ENCODE data around the gene BEST1. TPM values are rescaled to one million over a fixed set of nuclear protein-coding genes. Genes with fewer than 3 reads are reported as not detected.

BEST1 gene
- total RNA-seq, 6 experiments from 2014 or later, result 0.92 to 2.0 (median 1.9) TPM

DNA sequence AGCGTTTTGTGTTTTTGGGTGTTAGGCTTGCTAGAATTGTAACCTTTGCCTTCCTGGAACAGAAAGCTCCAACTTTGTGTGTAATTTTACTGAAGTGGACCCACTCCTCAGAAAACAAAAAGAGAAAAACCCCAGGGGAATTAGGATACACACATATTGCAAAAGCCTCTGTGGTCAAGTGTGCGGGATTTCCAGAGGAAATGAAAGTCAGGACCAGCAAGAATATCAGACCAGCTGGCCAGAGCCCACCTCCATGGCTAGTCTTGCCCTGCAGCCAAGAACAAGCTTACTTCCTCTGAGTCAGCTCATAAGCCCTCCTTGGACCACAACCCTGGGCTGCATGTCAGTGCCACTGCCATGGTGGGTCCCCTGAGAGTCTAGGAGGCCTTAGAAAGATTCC lies 54.3 kb downstream of the BEST1 start:
- peaks cover 3% of the 10 kb centered on the region for H3K36me3 Mint-ChIP-seq (ENCODE audit: low read depth)
- peaks cover 3% of the 10 kb centered on the region for H3K9me3 Mint-ChIP-seq
- no peak overlapping the region for H3K4me3 Mint-ChIP-seq
- H3K27ac Mint-ChIP-seq, result no peak overlapping the region
- DNase-seq, result no peak
- TF ChIP-seq, protein P1, sequence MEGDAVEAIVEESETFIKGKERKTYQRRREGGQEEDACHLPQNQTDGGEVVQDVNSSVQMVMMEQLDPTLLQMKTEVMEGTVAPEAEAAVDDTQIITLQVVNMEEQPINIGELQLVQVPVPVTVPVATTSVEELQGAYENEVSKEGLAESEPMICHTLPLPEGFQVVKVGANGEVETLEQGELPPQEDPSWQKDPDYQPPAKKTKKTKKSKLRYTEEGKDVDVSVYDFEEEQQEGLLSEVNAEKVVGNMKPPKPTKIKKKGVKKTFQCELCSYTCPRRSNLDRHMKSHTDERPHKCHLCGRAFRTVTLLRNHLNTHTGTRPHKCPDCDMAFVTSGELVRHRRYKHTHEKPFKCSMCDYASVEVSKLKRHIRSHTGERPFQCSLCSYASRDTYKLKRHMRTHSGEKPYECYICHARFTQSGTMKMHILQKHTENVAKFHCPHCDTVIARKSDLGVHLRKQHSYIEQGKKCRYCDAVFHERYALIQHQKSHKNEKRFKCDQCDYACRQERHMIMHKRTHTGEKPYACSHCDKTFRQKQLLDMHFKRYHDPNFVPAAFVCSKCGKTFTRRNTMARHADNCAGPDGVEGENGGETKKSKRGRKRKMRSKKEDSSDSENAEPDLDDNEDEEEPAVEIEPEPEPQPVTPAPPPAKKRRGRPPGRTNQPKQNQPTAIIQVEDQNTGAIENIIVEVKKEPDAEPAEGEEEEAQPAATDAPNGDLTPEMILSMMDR (IDR thresholded peaks at IDR 0.05), result no peak
- H3K27me3 Mint-ChIP-seq (ENCODE audit: insufficient read depth), result peaks cover 3% of the 10 kb centered on the region; the same call in 1 of the 2 replicates
- H3K4me1 Mint-ChIP-seq (ENCODE audit: low read depth), result peaks cover 13% of the 10 kb centered on the region

DNA sequence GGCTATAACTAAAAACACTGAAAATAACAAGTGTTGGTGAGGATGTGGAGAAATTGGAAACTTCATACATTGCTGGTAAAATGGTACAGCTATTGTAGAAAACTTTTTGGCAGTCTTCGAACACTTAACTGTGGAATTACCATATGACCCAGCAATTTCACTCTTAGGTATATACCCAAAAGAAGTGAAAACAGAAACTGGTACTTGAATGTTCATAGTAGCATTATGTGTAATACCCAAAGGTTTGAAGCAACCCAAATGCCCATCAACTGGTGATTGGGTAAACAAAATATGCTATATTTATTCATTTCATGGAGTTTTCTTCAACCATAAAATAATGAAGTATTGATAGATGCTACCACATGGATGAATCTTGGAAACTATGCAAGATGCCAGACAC lies 58.0 kb downstream of the BEST1 start:
- Mint-ChIP-seq H3K9me3 (no peaks in the 10 kb centered on the region), H3K4me1 (ENCODE audit: low read depth) (peaks cover 25% of the 10 kb centered on the region), H3K27ac (no peak overlapping the region), H3K36me3 (ENCODE audit: low read depth) (no peaks in the 10 kb centered on the region), H3K4me3 (no peak overlapping the region), H3K27me3 (ENCODE audit: insufficient read depth) (no peaks in the 10 kb centered on the region; the same call in 1 of the 2 replicates)
- no peak for DNase-seq
- TF ChIP-seq, protein P1 (IDR thresholded peaks at IDR 0.05), result no peak

- H3K4me3 Mint-ChIP-seq, result no peak overlapping the region
- H3K4me1 Mint-ChIP-seq (ENCODE audit: low read depth), result peaks cover 20% of the 10 kb centered on the region
- no peaks in the 10 kb centered on the region for H3K36me3 Mint-ChIP-seq (ENCODE audit: low read depth)
- no peaks in the 10 kb centered on the region for H3K9me3 Mint-ChIP-seq
- no peak overlapping the region for H3K27ac Mint-ChIP-seq
- no peaks in the 10 kb centered on the region; the same call in 1 of the 2 replicates for H3K27me3 Mint-ChIP-seq (ENCODE audit: insufficient read depth)
- DNase-seq, result no peak
- TF ChIP-seq, protein P1 (IDR thresholded peaks at IDR 0.05), result no peak
Measured at GRCh38 chr11:62010935-62011528, 60.9 kb downstream of the BEST1 start.

- no peaks in the 10 kb centered on the region for H3K9me3 Mint-ChIP-seq
- H3K27me3 Mint-ChIP-seq (ENCODE audit: insufficient read depth), result no peaks in the 10 kb centered on the region; the same call in 1 of the 2 replicates
- H3K27ac Mint-ChIP-seq, result no peak overlapping the region
- peaks cover 20% of the 10 kb centered on the region for H3K4me1 Mint-ChIP-seq (ENCODE audit: low read depth)
- TF ChIP-seq, protein P1 (IDR thresholded peaks at IDR 0.05), result no peak
- DNase-seq, result no peak
- no peak overlapping the region for H3K4me3 Mint-ChIP-seq
- H3K36me3 Mint-ChIP-seq (ENCODE audit: low read depth), result no peaks in the 10 kb centered on the region
Measured at GRCh38 chr11:62011881-62012280, 61.7 kb downstream of the BEST1 start.

DNA sequence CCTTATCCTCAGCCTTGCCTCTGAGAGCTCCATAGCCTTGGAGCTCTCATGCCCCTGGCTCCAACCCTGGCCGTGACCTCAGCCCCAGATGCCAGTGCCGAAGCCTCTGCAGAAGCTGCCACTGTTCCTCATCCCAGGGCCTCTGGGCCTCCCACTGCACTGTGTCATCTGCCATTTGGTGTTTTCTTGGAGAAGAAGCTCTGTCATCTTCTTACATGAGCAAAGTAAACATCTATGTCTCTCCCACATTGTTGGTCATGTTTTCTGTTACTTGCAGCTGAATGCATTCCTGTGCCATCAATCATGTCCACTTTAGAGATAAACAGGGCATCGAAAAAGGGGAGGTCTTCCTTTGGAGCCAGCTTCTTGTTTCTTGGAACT lies 62.3 kb downstream of the BEST1 start:
- peak; percentile 70 for DNase-seq
- Mint-ChIP-seq H3K27ac (peak overlapping the region; percentile 71), H3K27me3 (ENCODE audit: insufficient read depth) (no peaks in the 10 kb centered on the region; the same call in 1 of the 2 replicates), H3K4me3 (no peak overlapping the region; the same call in 1 of the 2 replicates), H3K9me3 (no peaks in the 10 kb centered on the region), H3K4me1 (ENCODE audit: low read depth) (peaks cover 25% of the 10 kb centered on the region), H3K36me3 (ENCODE audit: low read depth) (no peaks in the 10 kb centered on the region)
- TF ChIP-seq, protein P1 (IDR thresholded peaks at IDR 0.05), result no peak

All from HFFc6 (cell line).